ENCODE data around the gene TNRC6B.

- TF ChIP-seq POLR2A (IDR thresholded peaks at IDR 0.05) (no peak), CTCF (IDR thresholded peaks at IDR 0.05) (no peak)
These were observed 62.4 kb downstream of the TNRC6B start for GRCh38 chr22:40240160-40240559.
